Measurements from ENCODE around the gene CYB561. TPM values are rescaled to one million over a fixed set of nuclear protein-coding genes. Genes with fewer than 3 reads are reported as not detected.

CYB561 gene
- total and polyA plus RNA-seq, 9 of the 15 experiments (the other 6 are each of a cell fraction or from before 2014, with no cell fraction given): 4.0 to 30.8 (median 17.4) TPM

GRCh38 chr17:63474174-63474573 lies 28.1 kb upstream of the CYB561 start (continued):
- TF ChIP-seq, protein P1, sequence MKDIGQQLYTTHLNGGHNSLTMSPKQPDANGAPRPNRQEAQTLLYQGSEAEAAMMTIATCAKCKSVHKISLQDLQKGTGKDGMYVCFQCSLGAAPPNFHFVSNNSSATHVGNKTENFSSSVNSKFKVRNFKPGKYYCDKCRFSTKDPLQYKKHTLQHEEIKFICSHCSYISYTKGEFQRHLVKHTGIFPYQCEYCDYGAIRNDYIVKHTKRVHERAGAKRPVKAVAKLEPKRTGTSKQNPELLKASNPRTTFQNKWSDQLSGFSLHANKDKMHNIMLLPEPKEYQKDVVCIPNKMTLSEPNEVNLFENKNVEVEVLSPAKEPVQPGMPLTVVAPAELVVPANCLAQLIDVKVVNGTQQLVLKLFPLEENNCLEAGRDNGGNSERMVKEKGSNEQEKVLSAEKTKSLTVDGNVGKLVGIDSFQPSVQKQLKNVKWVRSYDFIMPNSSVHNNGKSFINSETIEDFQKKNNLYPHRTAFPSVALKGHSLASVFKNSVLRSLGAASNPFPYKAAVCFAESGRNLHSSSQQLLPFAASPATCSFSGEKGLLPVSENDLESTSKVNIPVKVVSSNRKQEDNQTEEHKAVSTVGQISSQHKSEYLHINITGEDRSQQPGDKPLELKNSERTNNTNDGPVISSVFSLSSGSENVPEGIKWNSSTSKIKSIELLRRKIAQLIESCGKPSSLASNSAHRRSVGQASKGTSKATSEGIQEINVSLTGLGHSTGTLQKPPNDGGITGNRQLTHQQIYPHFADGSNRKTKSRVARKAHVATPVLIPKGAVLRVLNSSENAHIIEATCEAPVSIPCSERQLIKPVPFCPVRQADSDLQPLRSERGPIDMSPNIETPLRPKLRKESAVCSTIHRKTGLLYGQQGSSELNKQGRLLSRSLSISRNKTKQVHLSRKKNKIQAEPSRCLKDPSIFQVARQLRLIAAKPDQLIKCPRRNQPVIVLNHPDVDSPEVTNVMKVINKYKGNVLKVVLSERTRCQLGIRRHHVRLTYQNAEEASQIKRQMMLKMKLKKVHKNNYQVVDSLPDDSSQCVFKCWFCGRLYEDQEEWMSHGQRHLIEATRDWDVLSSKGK (CRISPR knock-in tag; IDR thresholded peaks at IDR 0.05): no peak
- 0 out of 4 replicates have a peak, but pooled peaks of 1 of the 2 experiments have one; percentile 4 for TF ChIP-seq RAD21 (CRISPR knock-in tag; conservative IDR thresholded peaks at IDR 0.05 in 1 of 2, IDR thresholded peaks at IDR 0.05 in 1 of 2)
- no peak for TF ChIP-seq ZNF644 (tag; IDR thresholded peaks at IDR 0.05; ENCODE audit: low read depth)
- TF ChIP-seq BACH1 (tag; IDR thresholded peaks at IDR 0.05): no peak
- TF ChIP-seq SREBF1 (IDR thresholded peaks at IDR 0.05; ENCODE audit: borderline replicate concordance, low read depth, low read length): no peak
- TF ChIP-seq RB1 (IDR thresholded peaks at IDR 0.05; ENCODE audit: low read depth): no peak
- TF ChIP-seq SIX5 (IDR thresholded peaks at IDR 0.05; ENCODE audit: borderline replicate concordance in 1 of 2, insufficient read depth in 1 of 2, low read depth in 1 of 2, low read length in 2 of 2): no peak
- TF ChIP-seq YBX1 (IDR thresholded peaks at IDR 0.05): no peak
- TF ChIP-seq NR2C1 (IDR thresholded peaks at IDR 0.05): no peak
- TF ChIP-seq NR2C1 (tag; IDR thresholded peaks at IDR 0.05): no peak
- TF ChIP-seq, protein P2, sequence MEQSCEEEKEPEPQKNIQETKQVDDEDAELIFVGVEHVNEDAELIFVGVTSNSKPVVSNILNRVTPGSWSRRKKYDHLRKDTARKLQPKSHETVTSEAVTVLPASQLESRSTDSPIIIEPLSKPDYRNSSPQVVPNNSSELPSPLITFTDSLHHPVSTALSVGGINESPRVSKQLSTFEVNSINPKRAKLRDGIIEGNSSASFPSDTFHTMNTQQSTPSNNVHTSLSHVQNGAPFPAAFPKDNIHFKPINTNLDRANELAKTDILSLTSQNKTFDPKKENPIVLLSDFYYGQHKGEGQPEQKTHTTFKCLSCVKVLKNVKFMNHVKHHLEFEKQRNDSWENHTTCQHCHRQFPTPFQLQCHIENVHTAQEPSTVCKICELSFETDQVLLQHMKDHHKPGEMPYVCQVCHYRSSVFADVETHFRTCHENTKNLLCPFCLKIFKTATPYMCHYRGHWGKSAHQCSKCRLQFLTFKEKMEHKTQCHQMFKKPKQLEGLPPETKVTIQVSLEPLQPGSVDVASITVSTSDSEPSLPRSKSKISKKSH (CRISPR knock-in tag; IDR thresholded peaks at IDR 0.05): no peak
- TF ChIP-seq ETV5 (CRISPR knock-in tag; IDR thresholded peaks at IDR 0.05; ENCODE audit: low read depth): no peak
- TF ChIP-seq, protein P3, sequence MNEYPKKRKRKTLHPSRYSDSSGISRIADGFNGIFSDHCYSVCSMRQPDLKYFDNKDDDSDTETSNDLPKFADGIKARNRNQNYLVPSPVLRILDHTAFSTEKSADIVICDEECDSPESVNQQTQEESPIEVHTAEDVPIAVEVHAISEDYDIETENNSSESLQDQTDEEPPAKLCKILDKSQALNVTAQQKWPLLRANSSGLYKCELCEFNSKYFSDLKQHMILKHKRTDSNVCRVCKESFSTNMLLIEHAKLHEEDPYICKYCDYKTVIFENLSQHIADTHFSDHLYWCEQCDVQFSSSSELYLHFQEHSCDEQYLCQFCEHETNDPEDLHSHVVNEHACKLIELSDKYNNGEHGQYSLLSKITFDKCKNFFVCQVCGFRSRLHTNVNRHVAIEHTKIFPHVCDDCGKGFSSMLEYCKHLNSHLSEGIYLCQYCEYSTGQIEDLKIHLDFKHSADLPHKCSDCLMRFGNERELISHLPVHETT (CRISPR knock-in tag; conservative IDR thresholded peaks at IDR 0.05 in 1 of 2, IDR thresholded peaks at IDR 0.05 in 1 of 2): 0 out of 4 replicates have a peak, but pooled peaks of 1 of the 2 experiments have one; percentile 37
- no peak for TF ChIP-seq E2F1 (CRISPR knock-in tag; IDR thresholded peaks at IDR 0.05)
